GM20000 (cell line): Measurements from ENCODE around the gene CCL8.

Experiments used
- DNase-seq: peaks from one replicate; pipeline ENCODE4 v3.0.0; 2012; ENCODE audit warnings: low spot score
- TF ChIP-seq, protein P1 (sequence below): IDR thresholded peaks from 2 replicates; pipeline ENCODE4 v1.5.1; 2012; ENCODE audit warnings: mild to moderate bottlenecking, control low read depth; ENCODE audit errors: extremely low read depth, missing control alignments

CCL8 gene

DNA sequence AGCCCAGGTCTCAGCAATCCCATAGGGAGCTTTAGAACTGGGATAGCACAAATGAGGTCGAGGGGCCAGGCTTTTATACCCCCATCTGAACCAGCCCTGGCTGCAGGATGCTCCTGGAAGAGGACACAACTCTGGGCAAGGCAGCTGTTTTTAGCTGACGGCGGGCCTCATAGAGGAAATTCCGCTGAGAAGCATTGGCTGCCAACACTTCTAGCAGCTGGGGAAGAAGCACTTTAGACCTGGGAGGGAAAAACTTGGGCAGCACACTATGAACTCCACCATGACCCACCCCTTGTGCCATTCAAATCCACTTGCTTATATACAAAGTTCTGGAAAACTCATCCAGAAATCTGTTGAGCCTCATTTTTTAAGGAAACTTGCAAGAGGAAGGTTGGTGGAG lies 28.6 kb upstream of the CCL8 start:
- TF ChIP-seq, protein P1, sequence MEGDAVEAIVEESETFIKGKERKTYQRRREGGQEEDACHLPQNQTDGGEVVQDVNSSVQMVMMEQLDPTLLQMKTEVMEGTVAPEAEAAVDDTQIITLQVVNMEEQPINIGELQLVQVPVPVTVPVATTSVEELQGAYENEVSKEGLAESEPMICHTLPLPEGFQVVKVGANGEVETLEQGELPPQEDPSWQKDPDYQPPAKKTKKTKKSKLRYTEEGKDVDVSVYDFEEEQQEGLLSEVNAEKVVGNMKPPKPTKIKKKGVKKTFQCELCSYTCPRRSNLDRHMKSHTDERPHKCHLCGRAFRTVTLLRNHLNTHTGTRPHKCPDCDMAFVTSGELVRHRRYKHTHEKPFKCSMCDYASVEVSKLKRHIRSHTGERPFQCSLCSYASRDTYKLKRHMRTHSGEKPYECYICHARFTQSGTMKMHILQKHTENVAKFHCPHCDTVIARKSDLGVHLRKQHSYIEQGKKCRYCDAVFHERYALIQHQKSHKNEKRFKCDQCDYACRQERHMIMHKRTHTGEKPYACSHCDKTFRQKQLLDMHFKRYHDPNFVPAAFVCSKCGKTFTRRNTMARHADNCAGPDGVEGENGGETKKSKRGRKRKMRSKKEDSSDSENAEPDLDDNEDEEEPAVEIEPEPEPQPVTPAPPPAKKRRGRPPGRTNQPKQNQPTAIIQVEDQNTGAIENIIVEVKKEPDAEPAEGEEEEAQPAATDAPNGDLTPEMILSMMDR: no peak
- DNase-seq: no peak

DNA sequence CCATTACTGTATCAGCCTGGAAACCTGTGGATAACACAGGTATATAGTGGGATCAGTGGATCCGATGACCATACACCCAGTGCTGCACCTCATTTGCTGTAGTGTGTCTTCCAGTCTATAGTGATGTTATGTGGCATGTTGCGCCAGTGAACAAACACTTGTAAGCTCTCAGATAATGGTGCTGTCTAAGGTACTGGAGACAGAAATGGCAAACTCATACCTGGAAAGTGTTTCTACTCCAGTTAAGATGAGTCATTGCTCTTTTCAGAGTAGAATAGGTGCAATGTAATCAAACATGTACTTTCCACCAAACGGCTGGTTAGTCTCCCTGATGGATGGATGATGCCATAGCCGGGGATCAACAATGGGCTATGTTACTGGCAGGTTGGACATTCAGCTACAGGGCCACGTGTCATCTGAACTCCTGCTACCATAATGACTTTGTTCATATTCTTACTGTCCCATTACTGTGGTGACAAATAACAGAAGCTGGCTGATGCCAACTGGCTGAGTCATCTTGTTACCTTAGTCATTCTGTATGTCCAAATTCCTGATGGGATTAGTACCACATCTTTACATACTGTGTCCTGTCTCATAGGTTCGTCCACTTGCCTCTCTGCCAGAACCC lies 27.4 kb upstream of the CCL8 start:
- TF ChIP-seq, protein P1: no peak
- DNase-seq: no peak

DNA sequence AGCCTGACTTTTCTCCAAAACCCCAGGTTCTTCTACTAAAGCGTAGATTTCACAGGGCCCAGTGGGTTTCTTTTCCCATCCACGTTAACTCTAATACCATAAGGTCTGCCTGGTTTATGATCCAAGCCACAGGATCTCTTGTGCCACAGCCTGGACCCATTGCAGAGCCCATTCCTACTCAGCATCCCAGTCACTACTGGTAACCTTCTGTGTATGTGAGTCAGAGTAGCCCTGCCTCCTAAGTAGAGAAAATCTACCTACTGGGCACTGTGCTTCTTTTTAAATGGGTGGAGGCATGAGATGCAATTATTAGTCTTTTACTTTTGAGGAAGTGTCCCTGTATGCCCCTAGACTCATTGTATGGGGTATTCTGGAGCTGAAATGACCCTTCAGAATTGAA lies 20.2 kb upstream of the CCL8 start:
- TF ChIP-seq, protein P1: no peak
- DNase-seq: no peak

DNA sequence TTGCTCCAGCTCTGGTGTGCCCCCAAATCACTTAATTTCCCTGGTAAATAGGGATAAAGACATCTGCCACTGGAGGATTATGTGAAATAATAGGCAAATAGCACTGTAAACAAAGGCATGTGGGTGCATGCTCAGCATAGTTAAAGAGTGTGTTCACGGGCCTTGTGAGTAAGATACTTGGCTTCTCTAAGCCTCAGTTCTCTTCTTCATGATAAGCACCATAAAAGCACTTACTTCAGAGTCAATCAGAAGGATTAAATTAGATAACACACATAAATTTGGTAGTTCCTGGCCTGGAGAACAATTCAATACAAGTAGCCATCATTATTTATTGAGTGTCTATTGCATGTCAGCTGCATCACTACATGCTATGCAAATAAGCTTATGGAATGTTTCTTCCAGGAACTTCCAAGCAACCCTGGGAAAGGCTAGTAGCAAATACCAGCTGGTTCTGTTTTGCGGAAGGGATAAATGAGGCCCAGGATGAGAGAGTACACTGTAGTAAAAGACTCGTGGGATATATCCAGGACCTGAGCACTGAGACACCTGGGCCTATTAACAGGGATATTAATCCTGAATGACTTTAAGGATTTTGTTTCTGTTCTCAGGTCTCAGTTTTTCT lies 19.2 kb upstream of the CCL8 start:
- no peak for DNase-seq

DNA sequence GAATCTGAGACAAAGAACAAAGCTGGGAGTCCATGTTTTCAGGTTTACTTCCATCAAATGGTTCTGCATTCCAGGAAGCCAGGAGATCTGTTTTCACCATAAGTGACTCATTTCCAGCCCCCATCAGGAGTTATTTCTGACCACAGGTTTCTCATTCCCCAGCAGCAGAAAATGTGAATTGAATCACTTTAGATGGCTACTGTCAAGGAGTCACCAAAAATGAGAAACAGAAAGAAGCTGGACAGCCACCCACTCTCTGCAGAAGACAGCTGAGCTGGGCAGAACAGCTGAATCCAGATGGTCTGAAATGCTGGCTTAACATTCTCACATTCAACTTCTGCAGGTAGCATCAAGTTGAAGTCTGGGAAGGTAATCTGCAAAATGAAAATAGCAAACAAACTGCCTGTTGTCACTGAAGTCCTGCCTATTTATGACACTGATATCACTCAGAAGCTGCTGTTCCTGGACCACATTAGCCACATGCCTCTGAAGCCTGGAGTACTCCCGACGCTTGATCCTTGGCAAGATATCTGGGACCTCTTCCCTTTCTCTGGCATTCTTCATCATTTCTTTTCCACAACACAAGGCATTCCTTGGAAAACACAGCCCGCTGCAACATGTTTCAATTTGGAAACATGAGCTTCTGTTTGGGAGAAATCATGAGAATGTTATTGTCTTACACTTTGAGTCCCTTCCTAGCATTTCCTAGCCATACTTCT lies 18.4 kb upstream of the CCL8 start:
- DNase-seq: no peak
- TF ChIP-seq, protein P1: no peak

More for the DNA sequence above, 19.2 kb upstream of the CCL8 start:
- TF ChIP-seq, protein P1: no peak

DNA sequence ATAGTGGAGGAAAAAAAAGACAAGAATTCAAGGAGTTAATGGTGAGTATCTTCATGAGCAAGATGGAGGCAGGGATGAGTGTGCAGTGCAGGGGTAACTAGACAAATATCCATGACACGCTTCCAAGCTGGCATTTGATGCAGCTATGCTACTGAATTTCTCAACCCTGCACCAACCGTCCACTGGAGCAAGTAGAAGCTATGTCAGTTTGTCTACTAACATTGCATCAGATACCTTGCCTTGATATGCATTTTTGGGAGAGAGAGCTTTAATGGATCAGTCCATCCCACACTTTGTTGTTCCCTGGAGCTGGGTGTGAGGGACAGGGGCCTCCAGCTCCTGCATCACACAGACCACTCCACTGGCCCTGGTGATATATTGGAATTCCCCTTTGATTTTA lies 17.2 kb upstream of the CCL8 start:
- no peak for DNase-seq

More for the DNA sequence above, 17.2 kb upstream of the CCL8 start:
- TF ChIP-seq, protein P1: no peak
